K562 (cell line): ENCODE measurements around the gene TBATA. TPM values are rescaled to one million over a fixed set of nuclear protein-coding genes. Genes with fewer than 3 reads are reported as not detected.

Experiments used
- DPF2 ChIP-seq: fragments of 450-650 bp; IDR thresholded peaks from 2 replicates; pipeline ENCODE4 v1.6.1; 2016
- EGR1 ChIP-seq: fragments of 450-650 bp; conservative IDR thresholded peaks from 2 replicates; pipeline ENCODE4 v1.6.1; 2017; ENCODE audit warnings: mild to moderate bottlenecking
- GABPB1 ChIP-seq: sonication (generic); formaldehyde crosslinking; IDR thresholded peaks from 2 replicates; pipeline ENCODE4 v1.8.0; 2022; ENCODE audit warnings: mild to moderate bottlenecking, missing genetic modification reagents
- KDM2B ChIP-seq: fragments of 250-450 bp; sonication (Bioruptor Pico); IDR thresholded peaks from 2 replicates; pipeline ENCODE4 v1.8.0; 2021; ENCODE audit warnings: mild to moderate bottlenecking, moderate library complexity
- KDM4B ChIP-seq, 2 experiments: fragments of 450-650 bp in 1 of 2; sonication (generic) in 1 of 2; IDR thresholded peaks; 2 replicates each; pipeline ENCODE4 v1.6.1; 2016 to 2017; ENCODE audit warnings: borderline replicate concordance in 2 of 2, antibody characterized with exemption in 1 of 2, low read depth in 1 of 2, mild to moderate bottlenecking in 1 of 2
- MAZ ChIP-seq, 2 experiments: fragments of 450-650 bp in 1 of 2; sonication (generic) in 1 of 2; formaldehyde crosslinking; IDR thresholded peaks in 1 of 2; conservative IDR thresholded peaks in 1 of 2; 2 replicates each; pipeline versions ENCODE4 v1.4.0 to v1.5.0; 2020; ENCODE audit warnings: mild to moderate bottlenecking in 1 of 2, missing genetic modification reagents in 1 of 2
- NBN ChIP-seq: fragments of 450-650 bp; IDR thresholded peaks from 2 replicates; pipeline ENCODE4 v1.6.1; 2016; ENCODE audit warnings: low read depth, mild to moderate bottlenecking
- NELFE ChIP-seq: IDR thresholded peaks from 2 replicates; pipeline ENCODE4 v1.6.1; 2011; ENCODE audit warnings: mild to moderate bottlenecking; ENCODE audit not compliant: insufficient read depth, insufficient read length
- RBBP5 ChIP-seq: fragments of 200-600 bp; sonication (generic); IDR thresholded peaks from 2 replicates; pipeline ENCODE4 v1.6.1; 2012; ENCODE audit warnings: borderline replicate concordance, mild to moderate bottlenecking, low read length, control low read depth, inconsistent platforms; ENCODE audit not compliant: insufficient read depth, poor library complexity, severe bottlenecking
- ZNF436 ChIP-seq: fragments of 250-450, 450-650 bp; sonication (Bioruptor Pico); formaldehyde crosslinking; IDR thresholded peaks from 2 replicates; pipeline ENCODE4 v1.7.0; 2020; ENCODE audit warnings: mild to moderate bottlenecking
- ZNF551 ChIP-seq: fragments of 250-450 bp; sonication (Bioruptor Pico); IDR thresholded peaks from 2 replicates; pipeline ENCODE4 v1.5.0; 2021; ENCODE audit warnings: mild to moderate bottlenecking, moderate library complexity
- polyA plus RNA-seq, 8 experiments: library from polyadenylated mRNA; depleted of rRNA in 4 of 8; stranded (reverse) in 5 of 8; unstranded in 3 of 8; fragments of >200 nt; fragmentation: Nextera tagmentation in 2 of 8; fragmentation: Illumina TruSeq in 1 of 8; extraction: Ambion mirVana in 2 of 8; extraction: Trizol in 1 of 8; gene quantifications; 2 replicates each; pipeline versions ENCODE4 v1.2.1 to v1.2.3, GENCODE V29; 2011 to 2014; ENCODE audit warnings: inconsistent platforms in 1 of 8, missing spikeins in 1 of 8
- total RNA-seq, 7 experiments: library from RNA; depleted of rRNA in 6 of 7; stranded (reverse); fragments of >200 nt in 6 of 7; fragmentation: Illumina TruSeq in 2 of 7; extraction: Trizol in 2 of 7; gene quantifications; 2 replicates each; pipeline versions ENCODE4 v1.2.1 to v1.2.3, GENCODE V29; 2011 to 2021; ENCODE audit warnings: low replicate concordance in 1 of 7
- TF ChIP-seq, protein P1 (sequence below): sonication (generic); IDR thresholded peaks from 2 replicates; pipeline ENCODE4 v1.6.1; 2016
- TF ChIP-seq, protein P2 (sequence below), 2 experiments: fragments of 450-650 bp in 1 of 2; sonication (generic) in 1 of 2; formaldehyde crosslinking in 1 of 2; IDR thresholded peaks; 2 replicates each; pipeline versions ENCODE4 v1.7.1 to v1.9.0; 2016 to 2022; ENCODE audit warnings: inconsistent platforms in 1 of 2, mild to moderate bottlenecking in 1 of 2, missing genetic modification reagents in 1 of 2
- TF ChIP-seq, protein P3 (sequence below): fragments of 250-450 bp; sonication (Bioruptor Pico); IDR thresholded peaks from 2 replicates; pipeline ENCODE4 v1.4.0; 2020; ENCODE audit warnings: mild to moderate bottlenecking, moderate library complexity, borderline replicate concordance

Gene TBATA
- total and polyA plus RNA-seq, 9 of the 15 experiments (the other 6 are each of a cell fraction or from before 2014, with no cell fraction given), result not detected

GRCh38 chr10:70816220-70816894, 31.2 kb upstream of the TBATA start (continued):
- TF ChIP-seq EGR1 (peak; percentile 62), NELFE (no peak), KDM2B (CRISPR knock-in tag) (no peak), DPF2 (0 out of 2 replicates have a peak, but pooled peaks have one; percentile 46), GABPB1 (CRISPR knock-in tag) (0 out of 2 replicates have a peak, but pooled peaks have one; percentile 39), ZNF436 (CRISPR knock-in tag) (no peak), KDM4B (IDR thresholded peaks at IDR 0.05; ENCODE audit: borderline replicate concordance in 2 of 2, low read depth in 1 of 2) (0 out of 4 replicates have a peak, but pooled peaks of 1 of the 2 experiments have one; percentile 1), NBN (peak; percentile 23; the same call in 1 of the 2 replicates), ZNF551 (CRISPR knock-in tag) (no peak), MAZ (CRISPR knock-in tag; conservative IDR thresholded peaks at IDR 0.05 in 1 of 2, IDR thresholded peaks at IDR 0.05 in 1 of 2) (peak in 1 of 2 experiments; percentile 66; a peak in 3 of 4 replicates), RBBP5 (peak; percentile 65)
- TF ChIP-seq, protein P1, sequence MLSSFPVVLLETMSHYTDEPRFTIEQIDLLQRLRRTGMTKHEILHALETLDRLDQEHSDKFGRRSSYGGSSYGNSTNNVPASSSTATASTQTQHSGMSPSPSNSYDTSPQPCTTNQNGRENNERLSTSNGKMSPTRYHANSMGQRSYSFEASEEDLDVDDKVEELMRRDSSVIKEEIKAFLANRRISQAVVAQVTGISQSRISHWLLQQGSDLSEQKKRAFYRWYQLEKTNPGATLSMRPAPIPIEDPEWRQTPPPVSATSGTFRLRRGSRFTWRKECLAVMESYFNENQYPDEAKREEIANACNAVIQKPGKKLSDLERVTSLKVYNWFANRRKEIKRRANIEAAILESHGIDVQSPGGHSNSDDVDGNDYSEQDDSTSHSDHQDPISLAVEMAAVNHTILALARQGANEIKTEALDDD, result peak; percentile 41; the same call in 1 of the 2 replicates
- TF ChIP-seq, protein P2, sequence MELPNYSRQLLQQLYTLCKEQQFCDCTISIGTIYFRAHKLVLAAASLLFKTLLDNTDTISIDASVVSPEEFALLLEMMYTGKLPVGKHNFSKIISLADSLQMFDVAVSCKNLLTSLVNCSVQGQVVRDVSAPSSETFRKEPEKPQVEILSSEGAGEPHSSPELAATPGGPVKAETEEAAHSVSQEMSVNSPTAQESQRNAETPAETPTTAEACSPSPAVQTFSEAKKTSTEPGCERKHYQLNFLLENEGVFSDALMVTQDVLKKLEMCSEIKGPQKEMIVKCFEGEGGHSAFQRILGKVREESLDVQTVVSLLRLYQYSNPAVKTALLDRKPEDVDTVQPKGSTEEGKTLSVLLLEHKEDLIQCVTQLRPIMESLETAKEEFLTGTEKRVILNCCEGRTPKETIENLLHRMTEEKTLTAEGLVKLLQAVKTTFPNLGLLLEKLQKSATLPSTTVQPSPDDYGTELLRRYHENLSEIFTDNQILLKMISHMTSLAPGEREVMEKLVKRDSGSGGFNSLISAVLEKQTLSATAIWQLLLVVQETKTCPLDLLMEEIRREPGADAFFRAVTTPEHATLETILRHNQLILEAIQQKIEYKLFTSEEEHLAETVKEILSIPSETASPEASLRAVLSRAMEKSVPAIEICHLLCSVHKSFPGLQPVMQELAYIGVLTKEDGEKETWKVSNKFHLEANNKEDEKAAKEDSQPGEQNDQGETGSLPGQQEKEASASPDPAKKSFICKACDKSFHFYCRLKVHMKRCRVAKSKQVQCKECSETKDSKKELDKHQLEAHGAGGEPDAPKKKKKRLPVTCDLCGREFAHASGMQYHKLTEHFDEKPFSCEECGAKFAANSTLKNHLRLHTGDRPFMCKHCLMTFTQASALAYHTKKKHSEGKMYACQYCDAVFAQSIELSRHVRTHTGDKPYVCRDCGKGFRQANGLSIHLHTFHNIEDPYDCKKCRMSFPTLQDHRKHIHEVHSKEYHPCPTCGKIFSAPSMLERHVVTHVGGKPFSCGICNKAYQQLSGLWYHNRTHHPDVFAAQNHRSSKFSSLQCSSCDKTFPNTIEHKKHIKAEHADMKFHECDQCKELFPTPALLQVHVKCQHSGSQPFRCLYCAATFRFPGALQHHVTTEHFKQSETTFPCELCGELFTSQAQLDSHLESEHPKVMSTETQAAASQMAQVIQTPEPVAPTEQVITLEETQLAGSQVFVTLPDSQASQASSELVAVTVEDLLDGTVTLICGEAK (IDR thresholded peaks at IDR 0.05), result 0 out of 2 replicates have a peak, but pooled peaks have one; percentile 13
- TF ChIP-seq, protein P2 (CRISPR knock-in tag; IDR thresholded peaks at IDR 0.05), result no peak
- TF ChIP-seq, protein P3, sequence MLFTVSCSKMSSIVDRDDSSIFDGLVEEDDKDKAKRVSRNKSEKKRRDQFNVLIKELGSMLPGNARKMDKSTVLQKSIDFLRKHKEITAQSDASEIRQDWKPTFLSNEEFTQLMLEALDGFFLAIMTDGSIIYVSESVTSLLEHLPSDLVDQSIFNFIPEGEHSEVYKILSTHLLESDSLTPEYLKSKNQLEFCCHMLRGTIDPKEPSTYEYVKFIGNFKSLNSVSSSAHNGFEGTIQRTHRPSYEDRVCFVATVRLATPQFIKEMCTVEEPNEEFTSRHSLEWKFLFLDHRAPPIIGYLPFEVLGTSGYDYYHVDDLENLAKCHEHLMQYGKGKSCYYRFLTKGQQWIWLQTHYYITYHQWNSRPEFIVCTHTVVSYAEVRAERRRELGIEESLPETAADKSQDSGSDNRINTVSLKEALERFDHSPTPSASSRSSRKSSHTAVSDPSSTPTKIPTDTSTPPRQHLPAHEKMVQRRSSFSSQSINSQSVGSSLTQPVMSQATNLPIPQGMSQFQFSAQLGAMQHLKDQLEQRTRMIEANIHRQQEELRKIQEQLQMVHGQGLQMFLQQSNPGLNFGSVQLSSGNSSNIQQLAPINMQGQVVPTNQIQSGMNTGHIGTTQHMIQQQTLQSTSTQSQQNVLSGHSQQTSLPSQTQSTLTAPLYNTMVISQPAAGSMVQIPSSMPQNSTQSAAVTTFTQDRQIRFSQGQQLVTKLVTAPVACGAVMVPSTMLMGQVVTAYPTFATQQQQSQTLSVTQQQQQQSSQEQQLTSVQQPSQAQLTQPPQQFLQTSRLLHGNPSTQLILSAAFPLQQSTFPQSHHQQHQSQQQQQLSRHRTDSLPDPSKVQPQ (CRISPR knock-in tag), result no peak
